ENCODE data around the gene ATP13A3.
"Not testable (repeated sequence)": the region's sequence is repeated elsewhere in the genome, so short reads cannot be mapped to it uniquely, and the experiment has no call there.

Gene ATP13A3

GRCh38 chr3:194499516-194499915 lies 12.7 kb upstream of the ATP13A3 start:
- not testable (repeated sequence) for DNase-seq (ENCODE audit: low spot score)

DNA sequence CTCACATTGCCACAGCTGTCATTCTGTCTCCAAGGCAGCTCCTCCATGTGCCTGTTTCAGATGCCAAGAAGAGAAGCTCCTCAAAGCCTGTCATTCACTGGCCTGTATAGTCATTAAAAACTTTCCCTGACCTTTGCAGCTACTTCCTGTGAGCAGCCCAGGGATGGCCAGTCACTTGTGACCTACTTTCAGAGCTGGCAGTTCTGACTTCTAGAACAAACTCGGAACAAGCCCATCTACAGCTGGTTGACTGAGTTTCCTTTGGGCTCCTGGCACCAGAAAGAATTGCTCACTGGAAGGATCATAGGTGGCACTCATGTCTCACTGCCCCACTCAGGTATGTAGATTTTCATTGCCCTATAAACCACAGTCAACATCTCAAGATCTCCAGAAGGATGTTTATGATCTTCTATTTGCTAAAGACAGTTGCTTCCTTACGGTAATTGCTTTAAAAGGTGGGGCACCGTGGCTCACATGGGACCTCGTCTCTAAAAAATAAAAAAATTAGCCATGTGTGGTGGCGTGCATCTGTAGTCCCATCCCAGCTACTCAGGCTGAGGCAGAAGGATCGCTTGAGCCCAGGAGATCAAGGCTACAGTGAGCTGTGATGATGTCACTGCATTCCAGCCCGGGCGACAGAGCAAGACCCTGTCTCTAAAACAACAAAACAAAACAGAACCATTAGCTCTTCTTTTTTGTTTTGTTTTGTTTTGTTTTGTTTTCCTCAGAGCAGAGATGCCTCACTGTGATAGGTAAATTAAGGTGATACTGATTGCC lies 11.2 kb upstream of the ATP13A3 start:
- DNase-seq (ENCODE audit: low spot score): no peak

DNA sequence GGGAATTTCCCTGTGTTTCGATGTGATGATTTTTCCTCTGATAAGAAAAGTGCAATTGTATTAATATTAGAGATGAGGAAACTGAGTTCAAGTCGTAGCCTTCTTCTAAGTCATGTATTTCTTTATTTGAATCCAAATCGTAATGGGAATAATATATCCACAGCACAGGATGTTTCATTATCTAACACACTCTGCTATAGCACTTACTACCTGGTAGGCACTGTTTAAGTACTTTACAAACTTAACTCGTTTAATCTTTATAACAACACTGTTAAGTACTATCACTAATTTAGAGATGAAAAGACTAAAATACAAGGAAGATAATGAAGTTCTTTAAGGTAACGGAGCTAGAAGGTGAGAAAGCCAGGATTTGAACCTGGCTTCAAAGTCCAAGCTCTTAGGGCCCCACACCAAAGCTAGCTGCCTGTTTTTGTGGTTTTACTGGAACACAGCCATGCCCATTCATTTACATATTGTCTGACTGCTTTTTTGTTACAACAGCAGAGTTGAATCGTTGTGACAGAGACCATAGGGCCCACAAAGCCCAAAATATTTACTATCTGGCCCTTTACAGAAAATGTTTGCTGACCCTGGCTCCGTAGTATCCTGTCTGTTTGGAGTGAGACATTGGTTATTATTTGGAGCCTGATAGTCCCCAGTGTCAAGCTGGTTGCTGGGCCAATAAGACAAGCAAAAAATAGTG lies 9.6 kb upstream of the ATP13A3 start:
- DNase-seq (ENCODE audit: low spot score): no peak

DNA sequence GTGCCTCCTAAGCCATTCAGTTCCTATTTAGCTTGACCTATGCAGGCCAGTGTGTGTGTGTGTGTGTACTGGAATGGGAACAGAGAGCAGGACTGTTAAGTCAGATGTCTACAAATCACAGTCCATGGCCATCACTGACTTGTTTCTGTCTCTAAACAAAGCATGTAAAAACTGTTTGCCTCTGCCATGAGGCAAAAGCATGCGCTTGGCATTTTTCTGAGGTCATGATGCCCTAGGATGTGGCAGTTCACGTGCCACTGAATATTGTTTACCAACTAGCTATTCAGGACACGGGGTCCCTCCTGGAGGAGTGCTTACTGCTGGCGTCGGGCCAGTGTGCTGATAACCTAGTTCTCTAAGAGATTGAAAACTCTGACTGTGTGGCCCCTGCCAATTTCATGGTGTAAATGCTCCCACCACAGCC lies 8.2 kb upstream of the ATP13A3 start:
- no peak for DNase-seq (ENCODE audit: low spot score)

DNA sequence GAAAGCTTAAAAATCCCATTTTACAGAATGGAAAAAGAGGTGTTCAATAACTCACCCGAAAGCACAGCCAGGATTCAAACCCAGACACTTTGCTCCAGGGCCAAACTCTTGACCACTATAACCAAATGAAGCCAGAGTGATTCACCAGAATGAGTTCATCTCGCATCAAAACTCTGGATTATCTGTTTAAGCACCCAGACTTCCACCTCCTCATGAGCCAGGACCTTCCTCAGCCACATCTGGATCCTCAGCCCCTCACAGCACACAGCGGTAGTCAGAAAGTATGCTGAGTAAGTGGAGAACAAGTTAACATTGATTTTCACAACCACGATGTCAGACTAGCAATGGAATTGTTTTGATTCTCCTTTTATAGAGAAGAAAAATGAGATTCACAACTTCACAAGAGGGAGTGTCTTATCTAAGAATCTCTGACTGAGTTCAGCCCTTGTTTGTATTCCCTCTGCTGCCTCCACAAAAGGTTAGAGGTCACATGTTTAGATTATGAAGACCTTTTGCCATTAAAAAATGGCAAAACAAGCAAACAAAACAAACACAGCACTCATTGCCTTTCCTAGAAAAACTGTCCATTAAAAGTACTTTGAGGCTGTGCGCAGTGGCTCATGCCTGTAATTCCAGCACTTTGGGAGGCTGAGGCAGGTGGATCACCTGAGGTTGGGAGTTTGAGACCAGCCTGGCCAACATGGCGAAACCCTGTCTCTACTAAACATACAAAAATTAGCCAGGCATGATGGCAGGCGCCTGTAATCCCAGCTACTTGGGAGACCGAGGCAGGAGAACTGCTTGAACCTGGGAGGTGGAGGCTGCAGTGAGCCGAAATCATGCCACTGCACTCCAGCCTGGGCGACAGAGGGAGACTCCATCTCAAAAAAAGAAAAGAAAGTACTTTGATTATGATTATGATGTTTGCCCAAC lies 7.5 kb upstream of the ATP13A3 start:
- peak; percentile 79 for DNase-seq (ENCODE audit: low spot score)

DNA sequence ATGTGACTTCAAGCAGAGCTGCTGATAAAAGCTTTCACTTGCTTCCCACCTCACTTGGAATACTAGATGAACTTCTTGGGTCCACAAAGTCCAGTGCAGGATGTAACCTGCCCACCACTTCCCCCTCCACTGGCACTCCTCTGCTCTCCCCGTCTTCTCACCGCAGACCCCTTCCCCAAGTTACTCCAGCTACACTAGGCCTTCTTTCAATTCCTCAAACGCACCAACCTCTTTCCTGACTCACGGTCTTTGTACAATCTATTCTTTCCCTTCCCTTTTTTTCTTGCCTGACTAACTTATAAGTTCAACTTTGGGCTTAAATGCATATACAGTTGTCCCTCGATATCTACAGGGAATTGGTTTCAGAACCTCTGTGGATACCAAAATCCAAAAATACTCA lies 5.2 kb upstream of the ATP13A3 start:
- no peak for DNase-seq (ENCODE audit: low spot score)

- DNase-seq (ENCODE audit: low spot score): peak; percentile 38
Observed at GRCh38 chr3:194489736-194490612, 3.2 kb upstream of the ATP13A3 start.

DNA sequence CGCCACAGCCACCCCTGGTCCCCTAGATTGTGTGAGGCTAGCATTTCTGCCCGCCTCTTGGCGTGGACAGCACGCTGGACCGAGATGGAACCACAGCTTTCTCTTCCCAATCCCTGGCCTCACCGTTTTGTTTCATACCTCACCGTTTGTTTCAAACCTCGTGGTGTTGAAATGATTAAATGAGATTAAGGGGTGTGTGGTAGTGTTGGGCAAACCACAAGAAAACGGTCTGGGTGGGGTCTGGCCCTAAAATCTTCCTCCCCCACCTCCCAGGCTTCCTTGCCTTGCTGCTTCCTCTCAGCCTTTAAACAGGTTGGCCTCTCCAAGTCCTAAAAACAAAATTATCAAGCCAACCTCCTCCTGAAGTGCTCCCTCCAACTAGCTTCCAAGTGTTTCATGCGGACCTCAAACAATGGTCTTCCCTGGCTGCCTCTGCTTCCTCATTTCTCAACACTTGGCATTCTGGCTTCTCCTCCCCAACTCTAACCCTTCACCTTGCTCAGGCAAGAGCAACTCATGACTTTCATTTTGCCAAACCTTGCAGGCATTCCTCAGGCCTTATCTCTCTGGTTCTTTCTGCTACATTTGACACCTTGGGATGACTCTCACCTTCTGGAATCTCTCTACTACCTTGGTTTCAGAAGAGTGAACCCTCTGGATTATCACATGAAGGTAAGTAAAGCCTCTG lies 1.4 kb upstream of the ATP13A3 start:
- DNase-seq (ENCODE audit: low spot score): no peak

GRCh38 chr3:194487289-194488054 lies 670 bp upstream of the ATP13A3 start:
- peak; percentile 26 for DNase-seq (ENCODE audit: low spot score)

DNA sequence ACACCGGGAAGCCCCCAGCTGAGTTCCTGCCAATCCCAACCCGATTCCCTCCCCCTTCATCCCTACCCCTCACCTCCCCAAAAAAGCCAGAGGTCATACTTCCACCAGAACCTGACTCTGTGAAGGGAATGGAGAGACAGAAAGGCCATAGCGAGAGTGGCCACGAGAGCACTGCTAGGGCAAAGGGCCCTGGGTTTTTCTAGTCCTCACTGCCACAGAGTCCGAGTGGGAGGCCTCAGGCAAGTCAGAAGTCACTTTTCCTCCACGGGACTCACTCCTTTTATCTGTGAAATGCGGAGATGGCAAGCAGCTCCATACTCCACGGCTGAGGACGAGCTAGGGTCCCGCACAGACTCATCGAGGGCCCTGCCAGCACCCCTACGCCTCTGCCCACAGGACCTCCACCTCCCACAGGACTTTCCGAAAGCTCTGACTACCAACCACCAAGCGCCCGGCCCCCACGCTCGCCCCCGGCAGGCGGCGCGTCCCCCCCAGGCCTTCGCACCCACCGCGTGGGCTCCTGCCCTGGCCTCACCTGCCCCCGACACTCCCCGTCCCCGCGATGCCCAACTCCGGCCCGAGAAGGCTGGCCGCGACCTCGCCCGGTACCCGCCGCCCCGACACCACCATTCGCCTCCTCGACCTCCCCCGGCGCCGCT lies 792 bp downstream of the ATP13A3 start:
- peak; percentile 61 for DNase-seq (ENCODE audit: low spot score)

GRCh38 chr3:194485468-194485880 lies 1.3 kb downstream of the ATP13A3 start:
- peak; percentile 40 for DNase-seq (ENCODE audit: low spot score)

- no peak for DNase-seq (ENCODE audit: low spot score)
Observed at GRCh38 chr3:194484614-194485013, 2.2 kb downstream of the ATP13A3 start.

GRCh38 chr3:194483850-194484249 lies 3.0 kb downstream of the ATP13A3 start:
- no peak for DNase-seq (ENCODE audit: low spot score)

- DNase-seq (ENCODE audit: low spot score): not testable (repeated sequence)
Observed at GRCh38 chr3:194482830-194483229, 4.0 kb downstream of the ATP13A3 start.

- DNase-seq (ENCODE audit: low spot score): no peak
Observed at GRCh38 chr3:194482196-194482593, 4.6 kb downstream of the ATP13A3 start.

DNA sequence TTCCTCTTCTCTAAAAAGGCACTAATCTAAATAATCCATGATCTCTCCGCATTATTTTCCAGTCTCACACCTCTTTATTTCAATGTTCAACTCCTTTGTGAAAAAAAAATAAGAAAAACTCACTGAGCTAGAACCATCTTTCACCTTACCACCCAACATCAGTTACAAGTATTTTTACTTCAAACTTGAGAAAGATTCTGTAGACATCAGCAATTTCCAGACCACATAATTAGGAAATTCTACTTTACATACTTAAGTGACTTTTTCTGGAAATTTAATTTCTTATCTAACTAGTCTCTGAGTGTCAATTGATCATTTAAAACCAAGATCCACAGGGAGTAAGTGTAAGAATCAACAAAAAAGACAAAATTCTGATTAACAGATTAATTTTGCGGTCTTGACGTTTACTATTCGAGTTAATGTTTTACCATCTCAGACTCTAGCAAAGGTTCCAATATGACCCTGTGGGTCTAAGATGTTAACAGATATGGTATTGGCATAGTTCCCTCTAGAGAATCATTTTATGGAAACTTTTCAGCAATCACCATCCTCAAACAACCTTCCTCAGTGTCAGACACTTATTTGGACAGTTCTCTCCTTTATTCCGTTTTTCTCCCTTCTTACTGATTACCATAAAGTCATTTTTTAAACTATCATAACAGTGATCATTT lies 5.1 kb downstream of the ATP13A3 start:
- no peak for DNase-seq (ENCODE audit: low spot score)

DNA sequence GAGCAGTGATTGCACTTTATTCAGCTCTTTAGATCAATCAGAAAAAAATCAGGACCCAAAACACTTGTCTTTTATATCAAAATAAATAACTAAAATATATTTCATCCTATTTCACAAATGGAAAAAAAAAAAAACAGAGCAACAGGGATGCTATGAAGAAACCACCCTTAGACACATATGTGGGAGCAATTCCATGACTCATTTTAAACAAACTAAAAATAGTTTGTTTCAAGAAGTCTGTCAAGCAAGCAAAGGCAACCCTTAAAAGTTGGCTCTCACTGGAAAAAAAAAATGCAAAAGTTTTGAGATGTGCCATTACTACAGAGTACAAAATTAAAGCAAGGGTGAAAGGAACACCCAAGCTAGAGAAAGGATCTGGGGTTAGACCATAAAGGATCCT lies 5.7 kb downstream of the ATP13A3 start:
- DNase-seq (ENCODE audit: low spot score): peak; percentile 51

DNA sequence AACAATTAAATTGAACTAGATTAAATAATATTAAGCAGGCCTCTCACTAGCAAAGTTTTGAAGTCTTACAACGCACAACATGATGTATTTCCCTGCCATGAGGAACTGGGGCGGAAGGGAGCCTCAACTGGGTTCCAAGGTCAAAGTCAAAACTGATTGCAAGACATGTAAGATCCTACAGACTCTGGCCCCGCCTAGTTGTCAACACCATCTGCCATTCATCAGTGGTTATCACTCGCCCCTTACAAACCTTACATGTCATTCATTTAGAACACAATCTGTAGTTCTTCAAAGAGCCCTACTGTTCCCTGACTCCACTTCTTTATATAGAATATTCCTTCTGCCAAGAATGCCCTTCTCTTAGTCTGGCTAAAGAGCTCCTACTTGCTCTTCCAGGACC lies 10.0 kb downstream of the ATP13A3 start:
- DNase-seq (ENCODE audit: low spot score): no peak

- DNase-seq (ENCODE audit: low spot score): no peak
Observed at GRCh38 chr3:194475978-194476377, 10.8 kb downstream of the ATP13A3 start.

Data from GM03348 (cell line).